Activated CD4-positive, alpha-beta T cell treated with anti-CD3 and anti-CD28 coated beads for 1 hour (primary cell): ENCODE results near the gene PLD3.
"Not testable (repeated sequence)": the region's sequence is repeated elsewhere in the genome, so short reads cannot be mapped to it uniquely, and the experiment has no call there.

ENCODE experiments used
- DNase-seq: peaks from one replicate; pipeline ENCODE4 v3.0.0-alpha.2; 2020

Gene PLD3

DNA sequence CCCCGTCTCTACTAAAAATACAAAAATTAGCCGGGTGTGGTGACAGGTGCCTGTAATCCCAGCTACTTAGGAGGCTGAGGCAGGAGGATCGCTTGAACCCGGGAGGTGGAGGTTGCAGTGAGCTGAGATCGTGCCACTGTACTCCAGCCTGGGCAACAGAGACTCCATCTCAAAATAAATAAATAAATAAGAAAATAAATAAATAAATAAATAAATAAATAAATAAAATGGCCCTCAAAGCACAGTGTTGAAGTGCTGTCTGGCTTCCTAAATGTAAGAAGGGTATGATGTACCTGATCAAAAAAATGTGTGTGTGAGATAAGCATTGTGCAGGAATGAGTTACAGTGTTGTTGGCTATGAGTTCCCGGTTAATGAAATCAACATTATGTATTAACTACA, 15.4 kb upstream of the PLD3 start:
- not testable (repeated sequence) for DNase-seq

DNA sequence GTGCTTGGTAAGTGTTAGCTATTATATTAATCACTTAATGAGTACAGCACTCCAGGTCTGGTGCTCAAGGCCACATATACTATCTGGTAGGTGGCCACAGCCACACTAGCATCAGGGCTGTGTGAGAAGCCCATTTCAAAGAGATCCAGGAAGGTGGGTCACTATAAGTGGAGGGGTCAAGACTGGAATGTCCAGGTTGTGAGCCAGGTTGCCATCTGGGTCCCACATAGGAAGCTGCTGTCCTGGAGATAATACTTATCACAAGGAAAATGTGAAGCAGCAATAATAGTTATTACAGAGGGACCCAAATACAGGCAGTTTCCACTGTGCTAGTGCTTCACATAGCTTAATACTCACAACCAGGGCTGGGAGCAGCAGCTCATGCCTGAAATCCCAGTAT, 13.4 kb upstream of the PLD3 start:
- no peak for DNase-seq

DNA sequence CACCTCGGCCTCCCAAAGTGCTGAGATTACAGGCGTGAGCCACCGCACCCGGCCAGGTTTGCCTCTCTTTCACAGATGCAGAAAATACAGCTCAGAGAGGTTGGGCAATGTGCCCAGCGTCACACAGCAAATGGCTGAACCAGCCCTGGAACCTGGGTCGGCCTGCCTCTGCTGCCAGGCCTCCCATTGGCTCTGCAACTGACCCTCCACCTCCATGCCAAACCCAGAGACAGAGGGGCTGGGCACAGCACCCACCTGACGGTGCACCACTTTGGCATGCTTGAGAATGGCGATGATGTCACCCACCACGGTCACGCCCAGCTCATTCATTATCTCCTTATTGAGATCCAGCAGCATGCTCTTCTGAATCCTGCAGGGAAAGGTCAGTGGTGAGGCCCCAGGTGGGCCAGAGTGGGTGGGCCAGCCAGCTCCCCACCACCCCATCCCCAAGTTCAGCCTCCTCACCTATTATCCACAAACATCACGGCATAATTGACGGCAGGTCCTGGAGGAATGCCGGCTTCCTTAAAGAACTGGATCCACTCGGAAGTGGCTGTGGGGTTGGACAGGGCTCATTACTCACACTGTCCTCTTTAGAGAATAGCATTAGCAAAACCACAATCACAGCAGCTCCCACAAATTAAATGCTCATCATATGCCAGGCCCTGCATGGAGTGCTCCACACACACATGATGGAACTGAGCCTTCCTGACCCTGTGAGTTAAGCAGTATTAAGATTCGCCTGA, 12.5 kb upstream of the PLD3 start:
- DNase-seq, result no peak

DNA sequence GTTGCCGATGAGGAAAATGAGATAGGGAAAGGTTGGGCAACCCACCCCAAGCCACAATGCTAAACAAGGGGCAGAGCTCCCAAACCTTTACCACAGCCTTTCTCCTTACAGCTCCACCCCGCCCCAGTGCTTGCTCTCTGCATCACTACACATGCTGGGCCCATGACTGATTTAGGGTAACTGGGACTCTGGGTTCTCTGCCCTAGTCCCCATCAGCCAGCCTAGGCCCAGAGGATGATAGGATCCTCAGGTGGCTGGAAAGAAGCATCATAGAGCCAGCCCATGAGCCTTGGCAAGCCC, 11.9 kb upstream of the PLD3 start:
- DNase-seq, result no peak

DNA sequence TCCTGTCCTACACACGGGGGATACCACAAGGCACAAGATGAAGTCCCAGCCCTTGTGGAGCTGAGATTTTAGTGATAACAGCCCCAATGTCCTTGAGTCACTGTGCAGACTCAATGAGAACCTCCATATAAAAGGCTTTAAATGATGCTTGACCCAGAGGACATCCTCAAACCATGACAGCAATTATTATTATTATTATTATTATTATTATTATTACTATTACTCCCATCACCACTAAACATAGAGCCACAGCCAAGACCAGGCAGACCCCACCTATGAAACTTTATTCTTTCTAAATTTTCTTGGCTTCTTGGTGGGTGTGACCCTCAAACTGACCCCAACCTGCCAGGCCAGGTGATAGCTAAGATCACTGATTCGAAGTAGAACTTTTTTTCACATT, 11.4 kb upstream of the PLD3 start:
- DNase-seq, result no peak

DNA sequence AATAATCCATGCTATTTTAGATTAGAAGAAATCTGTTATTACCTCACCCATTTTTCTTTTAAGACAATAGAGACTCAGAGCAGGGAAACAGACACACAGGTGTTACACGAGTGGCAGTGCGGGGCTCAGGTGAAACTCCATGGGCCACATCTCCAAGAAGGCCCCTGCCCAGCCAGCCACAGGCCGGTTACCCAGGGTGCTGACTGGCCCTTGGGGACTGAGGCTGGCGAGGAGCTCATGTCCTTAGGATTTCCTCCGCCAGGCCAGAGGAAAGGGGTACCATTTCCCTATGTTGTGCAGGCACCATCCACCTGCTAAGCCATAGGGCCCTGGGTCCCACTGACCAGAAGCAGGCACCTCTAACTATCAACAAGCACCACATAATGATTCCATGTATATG, 10.9 kb upstream of the PLD3 start:
- DNase-seq, result no peak

DNA sequence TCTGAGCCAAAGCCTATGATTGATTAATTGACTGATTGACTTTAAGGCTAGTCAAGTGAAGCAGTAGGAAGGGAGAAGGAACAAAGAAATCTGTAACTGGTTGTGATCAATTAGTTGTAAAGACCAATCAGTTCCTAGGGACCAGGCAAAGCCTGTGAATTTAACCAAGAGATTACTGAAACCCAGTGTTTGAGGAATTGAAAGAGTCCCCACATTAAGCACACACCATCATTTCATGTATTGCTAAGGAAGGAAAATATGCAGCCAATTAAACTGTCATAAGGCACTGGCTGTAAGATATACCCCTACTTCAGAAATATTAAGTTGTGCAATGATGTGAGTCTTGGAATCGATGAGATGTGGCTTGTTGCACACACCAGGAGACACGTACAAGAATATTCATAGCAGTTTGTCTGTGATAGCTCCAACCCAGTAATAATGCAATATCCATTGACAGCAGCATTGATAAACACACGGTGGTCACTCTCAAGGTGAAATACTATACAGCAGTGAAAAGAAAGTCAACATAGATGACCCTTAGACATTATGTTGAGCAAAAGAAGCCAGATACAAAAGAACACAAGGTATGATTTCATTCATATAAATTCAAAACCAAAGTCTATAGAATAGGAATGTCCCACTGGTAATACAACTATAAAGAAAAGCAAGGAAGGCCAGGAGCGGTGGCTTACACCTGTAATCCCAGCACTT, 9.3 kb upstream of the PLD3 start:
- DNase-seq, result no peak

DNA sequence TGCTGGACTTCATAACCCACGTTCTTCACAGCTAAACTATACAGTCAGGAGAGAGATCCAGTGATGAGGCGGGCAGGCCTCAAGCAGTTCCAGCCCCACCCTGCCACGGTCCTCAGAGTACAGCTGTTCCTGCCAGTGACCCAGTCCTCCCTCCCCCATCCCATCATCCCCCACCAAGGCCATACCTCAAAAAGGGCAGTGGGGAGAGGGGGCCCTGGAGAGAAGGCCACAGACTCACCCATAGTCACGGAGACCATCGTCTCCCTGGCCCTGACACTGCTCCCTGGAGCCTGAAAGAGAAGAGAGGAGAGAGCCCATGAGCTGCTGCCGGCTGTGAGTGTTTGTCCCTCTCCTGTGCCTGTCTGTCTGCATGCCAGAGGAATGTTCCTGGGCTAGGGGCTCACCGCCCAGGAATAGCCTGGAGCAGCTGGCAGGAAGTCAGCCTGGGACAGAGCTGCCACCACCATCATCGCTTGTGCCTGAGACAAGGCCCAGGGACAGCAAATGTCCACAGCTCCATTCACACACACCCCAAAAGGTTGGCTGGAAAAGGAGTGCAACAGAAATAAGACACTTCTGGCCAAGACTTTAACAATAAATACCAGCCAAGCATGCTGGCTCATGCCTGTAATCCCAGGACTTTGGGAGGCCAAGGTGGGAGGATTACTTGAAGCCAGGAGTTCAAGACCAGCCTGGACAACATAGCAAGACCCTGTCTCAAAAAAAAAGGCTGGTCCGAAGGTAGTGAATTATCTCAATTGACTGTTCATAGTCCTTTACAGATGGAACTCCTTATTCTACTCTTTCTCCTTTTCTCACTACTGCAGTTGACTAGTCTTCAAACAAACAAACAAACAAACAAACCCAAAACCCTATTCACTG, 6.7 kb upstream of the PLD3 start:
- DNase-seq, result no peak

DNA sequence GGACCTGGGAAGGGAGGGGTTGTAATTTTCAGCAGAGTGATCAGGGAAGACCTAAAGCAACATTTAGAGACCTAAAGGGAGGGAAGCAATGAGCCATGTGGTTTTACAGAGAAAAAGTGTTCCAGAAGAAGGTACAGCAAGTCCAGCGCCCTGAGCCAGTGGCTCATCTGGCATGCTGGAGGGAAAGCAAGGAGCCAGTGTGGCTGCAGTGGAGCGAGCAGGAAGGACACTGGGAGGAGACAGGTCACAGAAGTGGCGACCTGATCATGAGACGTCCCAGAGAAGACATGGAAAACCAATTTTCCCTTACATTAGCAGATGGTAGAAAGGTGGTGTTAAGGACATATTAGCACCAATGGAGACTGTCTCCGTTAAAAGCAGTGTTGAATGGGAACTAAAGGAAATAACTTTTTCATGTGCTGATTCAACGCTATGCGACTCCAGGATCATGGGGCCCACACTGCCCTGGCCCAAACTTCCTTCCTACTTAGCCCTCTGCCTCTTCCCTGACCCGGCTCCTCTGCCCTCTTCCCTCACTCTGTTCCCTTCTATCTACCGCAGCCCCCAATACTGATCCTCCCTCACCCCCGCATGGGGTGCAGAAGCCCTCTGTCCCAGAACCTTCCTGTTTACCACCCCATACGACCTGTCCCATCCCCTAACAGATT, 5.7 kb upstream of the PLD3 start:
- DNase-seq, result no peak

DNA sequence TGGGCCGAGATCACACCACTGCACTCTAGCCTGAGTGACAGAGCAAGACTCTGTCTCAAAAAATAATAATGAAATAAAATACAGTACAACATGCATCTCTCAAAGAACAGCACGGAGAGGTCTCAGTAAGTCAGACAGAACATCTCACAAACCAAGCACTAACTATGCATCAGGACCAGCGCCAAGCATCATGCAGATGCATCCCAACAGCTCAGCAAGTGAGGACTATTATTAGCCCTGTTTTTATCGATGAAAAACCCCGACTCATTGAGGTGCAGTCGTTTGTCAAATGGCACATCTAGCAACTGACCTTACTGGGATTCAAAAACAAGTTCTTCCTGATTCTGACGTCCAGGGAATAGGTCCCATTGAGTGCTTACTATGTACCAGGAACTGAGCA, 4.1 kb upstream of the PLD3 start:
- DNase-seq, result no peak

DNA sequence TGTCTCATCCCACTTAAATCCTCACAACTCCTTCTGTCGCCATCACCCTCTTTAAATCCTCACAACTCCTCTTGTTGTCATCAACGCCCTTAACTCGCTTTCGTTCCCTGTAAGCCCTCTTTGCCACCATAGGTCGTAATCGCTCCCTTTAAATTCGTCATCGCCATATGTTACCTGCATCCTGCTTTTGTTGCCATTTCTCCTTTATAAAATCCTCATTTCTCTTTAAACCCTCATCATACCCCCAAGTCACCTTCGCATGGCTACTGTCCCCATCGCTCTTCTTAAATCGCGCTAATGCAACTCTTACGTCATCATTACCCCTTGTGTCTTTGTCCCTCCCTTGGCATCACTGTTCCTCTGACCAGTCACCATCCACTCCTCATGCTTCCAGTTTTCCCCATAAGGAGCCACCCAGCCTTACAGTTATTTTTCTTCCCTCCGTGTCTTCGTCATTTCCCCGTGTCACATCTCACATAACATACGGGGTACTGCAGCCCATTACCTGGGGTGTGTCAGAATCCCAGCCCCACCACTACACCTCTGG, 539 bp downstream of the PLD3 start:
- DNase-seq, result no peak

DNA sequence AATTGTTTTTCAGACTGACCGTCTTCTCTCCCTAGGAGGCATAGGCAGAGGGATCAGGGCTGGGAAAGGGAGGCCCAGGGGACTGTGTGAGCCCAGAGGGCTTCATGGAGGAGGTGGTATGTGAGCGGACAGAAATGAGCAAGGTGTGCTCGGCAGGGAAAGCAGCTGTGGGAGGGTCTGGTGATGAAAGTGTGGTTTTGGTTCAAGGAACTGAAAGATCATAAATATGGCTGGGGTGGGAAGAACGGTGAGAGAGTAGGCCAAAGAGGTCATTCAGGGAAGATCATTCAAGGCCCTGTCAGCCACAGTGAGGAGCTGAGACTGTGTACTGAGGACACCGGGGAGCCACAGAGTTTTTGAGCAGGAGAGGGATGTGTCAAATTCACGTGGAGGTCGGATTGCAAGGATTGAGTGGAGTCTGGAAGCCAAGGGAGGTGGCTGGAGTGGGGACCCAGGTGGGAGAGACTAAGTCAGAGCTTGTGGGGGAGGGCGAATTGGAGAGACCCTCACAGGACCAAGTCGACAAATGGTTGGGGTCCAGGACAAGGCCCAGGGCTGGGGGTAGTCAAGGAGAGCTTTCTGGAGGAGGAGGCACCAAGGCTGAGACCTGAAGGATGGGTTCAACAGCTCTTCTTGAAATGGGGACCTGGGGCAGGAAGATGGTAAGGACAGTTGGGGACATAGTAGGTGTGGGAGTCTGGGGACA, 7.6 kb downstream of the PLD3 start:
- no peak for DNase-seq

DNA sequence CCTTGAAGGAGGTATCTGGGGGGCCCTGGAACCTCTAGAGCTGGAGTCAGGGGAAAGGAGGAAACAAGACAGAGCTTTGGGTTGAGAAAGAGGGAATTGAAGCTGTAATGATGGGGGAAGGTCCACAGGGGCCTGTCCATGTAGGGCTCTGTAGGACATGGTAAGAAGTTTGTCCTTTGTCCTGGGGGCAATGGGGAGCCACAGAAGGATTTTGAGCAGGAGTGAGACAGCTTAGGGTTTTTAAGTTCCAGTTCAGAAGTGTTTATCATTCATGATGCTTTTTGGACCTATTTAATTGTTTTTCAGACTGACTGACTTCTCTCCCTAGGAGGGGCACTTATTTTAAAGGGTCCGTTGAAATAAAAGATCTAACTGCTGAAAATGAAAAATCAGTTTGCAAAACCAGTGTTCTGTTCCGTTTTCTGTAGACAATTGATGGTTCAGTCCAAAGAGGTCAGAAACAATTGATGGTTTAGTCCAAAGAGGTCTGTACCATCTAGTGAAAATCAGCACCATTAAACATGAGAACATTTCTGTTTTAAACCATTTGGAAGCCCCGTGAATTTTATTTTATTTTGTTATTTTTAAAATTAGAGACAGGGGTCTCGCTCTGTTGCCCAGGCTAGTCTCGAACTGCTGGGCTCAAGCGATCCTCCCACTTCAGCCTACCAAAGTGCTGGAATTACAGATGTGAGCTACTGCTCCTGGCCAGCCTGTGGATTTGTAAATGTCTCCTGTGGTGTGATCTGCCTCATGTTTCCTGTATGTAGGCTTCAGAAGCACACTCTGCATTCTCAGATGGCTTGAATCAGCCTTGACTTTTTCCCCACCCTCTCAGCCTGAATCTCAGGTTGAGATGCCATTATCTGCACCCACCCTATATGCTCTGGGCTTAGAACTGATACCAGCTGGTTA, 8.4 kb downstream of the PLD3 start:
- DNase-seq, result no peak

DNA sequence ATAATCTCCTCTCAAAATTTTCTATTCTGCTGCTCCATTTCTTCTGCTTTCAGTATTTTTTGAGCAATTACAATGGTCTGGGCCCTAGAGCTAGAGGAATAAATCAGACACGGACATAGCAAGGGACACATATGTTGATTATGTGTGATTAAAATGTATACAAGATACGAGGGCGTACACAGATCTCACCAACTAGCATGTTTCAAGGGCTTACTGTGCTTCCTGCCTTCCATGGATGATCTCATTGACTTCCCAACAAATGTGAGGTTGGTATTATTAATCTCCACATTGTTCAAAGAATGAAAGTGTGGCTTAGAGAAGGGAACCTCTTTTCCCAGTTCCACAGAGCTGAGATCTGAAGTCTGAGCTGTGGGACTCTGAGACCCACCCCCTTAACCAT, 9.1 kb downstream of the PLD3 start:
- DNase-seq, result no peak

DNA sequence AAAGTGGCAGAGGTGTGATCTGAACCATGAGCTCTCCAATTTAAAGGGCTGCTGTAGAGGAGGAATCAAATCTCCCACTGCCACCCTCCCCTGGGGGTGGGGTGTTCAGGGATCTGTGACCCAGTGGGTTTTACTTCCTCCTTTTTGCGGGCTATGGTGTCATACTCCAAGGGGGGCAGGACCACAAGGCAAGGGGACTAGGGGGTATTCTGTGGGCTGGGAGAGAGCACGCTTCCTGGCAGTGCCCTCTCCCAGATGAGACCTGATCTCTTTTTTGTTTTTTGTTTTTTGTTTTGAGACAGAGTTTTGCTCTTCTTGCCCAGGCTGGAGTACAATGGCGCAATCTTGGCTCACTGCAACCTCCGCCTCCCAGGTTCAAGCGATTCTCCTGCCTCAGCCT, 10.3 kb downstream of the PLD3 start:
- DNase-seq, result no peak

DNA sequence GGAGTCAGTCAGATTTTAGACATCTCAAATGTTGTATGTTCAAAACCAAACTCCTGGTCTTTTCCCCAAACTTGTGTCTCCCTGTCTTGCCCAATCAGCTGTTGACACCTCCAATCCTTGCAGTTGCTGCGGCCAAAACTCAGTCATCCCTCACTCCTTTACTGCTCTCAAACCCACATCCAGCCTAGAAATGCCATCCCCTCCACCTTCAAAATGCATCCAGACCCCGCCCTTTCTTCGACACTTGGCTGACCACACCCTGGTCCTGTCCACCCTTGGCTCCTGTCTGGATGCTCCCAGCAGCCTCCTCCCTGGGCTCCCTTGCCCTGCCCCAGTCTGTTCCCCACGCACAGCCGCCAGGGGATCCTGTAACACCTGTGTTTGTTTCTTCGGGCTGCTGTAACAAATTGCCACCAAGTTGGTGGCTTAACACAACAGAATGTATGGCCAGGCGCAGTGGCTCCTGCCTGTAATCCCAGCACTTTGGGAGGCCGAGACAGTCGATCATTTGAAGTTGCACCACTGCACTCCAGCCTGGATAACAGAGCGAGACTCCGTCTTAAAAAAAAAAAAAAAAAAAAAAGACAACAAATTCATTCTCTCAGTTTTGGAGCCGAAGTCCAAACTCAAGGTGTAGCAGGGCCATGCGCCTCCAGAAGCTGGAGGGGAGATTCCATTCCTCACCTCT, 11.7 kb downstream of the PLD3 start:
- DNase-seq, result no peak

DNA sequence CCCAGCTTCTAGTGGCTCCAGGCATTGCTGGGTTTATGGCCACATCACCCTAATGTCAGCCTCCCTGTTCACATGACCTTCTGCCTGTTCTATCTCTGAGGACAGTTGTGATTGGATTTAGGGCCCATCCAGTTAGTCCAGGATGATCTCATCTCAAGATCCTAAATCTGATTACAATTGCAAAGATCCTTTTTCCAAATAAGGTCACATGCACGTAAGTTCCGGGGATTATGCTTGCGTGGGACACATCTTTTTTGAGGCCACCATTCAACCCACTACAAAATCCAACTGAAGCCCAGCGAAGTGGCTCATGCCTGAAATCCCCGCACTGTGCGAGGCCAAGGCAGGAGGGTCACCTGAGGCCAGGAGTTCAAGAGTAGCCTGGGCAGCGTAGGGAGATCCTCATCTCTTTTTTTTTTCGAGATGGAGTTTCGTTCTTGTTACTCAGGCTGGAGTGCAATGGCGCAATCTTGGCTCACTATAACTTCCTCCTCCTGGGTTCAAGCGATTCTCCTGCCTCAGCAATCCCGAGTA, 12.3 kb downstream of the PLD3 start:
- no peak for DNase-seq

DNA sequence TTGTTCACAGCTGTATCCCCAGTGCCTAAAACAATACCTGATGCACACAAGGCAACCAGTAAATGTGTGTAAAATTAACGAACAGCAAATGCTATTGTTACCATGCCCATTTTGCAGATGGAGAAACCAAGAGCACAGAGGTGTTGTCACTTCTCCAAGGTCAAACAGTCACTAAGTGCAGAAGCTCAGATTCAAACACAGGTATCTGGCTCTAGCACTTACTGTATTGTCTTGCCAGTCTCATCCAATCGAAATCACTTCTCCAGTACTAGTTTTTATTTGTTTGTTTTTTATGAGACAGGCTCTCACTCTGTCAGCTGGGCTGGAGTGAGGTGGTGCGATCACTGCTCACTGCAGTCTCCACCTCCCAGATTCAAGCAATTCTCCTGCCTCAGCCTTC, 13.7 kb downstream of the PLD3 start:
- DNase-seq, result no peak

DNA sequence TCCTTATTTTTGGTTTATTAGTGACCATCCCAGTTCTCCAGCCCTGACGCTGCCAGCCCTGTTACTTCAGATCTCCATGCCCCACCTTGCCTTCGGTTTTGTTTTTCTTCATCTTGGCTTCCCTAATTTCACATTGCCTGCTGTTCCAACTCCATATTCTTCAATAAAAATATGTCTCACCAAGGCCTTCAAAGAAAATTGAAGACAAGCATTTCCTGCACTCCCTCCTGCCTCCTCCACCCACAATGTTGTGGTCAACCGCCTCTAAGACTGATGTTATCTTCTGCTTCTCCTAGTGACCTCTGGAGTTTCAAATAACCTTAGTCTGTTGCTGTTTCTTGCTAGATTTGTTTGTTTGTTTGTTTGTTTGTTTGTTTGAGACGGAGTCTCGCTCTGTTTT, 14.6 kb downstream of the PLD3 start:
- DNase-seq, result no peak

DNA sequence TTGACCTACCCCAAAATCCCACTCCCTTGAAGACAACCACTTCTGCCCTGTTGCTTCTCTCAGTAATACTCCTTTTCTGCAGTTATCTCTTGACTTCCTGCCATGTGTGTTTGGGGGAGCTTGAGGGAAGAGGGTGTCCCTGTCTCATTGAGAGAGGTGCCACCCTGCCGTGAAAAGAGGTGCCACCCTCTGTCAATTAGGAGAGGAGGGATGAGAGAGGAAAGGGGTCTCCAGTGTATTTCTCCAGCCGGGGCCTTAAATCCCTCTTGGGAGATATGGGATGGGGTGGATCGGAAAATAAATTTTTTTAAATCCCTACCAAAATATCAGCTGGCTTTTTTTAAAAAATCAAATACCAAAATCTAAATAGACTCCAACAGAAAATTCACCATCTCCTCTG, 16.5 kb downstream of the PLD3 start:
- DNase-seq, result no peak
